HG02678 (cell line): Measurements from ENCODE around the gene KIAA0232.
"Not testable (repeated sequence)": the region's sequence is repeated elsewhere in the genome, so short reads cannot be mapped to it uniquely, and the experiment has no call there.

ENCODE experiments used
- ATAC-seq: cut with Tn5 transposase; IDR thresholded peaks from one replicate; pipeline ENCODE4 v1.9.1; 2021; ENCODE audit warnings: mild to moderate bottlenecking, moderate library complexity; ENCODE audit not compliant: unreplicated experiment

KIAA0232 gene

DNA sequence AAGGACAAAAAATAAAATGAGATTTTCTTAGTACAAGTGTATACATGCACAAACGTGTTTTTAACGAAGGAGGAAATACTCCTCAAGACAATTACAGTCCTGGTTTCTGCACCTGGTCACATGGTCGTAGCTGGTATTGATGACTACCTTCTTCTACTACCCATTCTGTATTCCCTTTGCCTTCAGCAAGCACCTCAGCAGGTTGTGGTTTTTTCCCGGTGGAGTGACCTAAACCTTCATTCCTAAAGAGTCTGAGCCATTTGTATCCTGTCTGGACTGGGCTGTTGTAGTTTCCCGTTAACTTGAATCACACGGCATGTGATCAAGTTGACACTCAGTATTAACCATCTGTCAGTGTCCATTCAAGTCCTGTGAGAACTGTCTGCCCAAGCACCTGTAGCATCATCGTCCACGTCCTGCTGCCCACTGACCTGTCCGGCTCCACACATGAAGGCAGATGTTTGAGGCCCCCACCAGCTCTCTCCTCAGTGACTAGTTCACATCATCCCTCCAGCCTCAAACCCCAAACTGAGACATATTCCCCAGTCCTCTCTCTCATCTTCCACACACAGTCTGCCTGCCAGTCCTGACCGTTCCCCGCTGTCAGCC is 96.0 kb downstream of the KIAA0232 start:
- no peak for ATAC-seq

DNA sequence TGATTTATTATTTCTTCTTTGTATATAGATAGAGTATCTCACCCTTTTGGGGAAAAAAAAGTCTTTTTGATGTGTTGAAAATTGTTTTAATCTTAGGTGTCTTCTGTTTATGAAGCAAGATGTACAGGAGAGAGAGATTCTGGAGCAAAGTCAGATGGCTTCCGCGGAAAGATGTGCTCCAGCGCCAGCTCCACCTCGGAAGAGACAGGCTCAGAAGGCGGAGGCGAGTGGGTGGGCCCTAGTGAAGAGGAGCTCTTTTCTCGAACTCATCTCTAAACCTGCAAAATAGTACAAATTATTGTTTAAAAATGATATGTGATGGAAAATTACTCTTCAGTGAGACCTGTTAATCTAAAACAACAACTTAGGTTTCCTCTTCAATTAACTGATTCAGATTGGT is 98.2 kb downstream of the KIAA0232 start:
- ATAC-seq: no peak

DNA sequence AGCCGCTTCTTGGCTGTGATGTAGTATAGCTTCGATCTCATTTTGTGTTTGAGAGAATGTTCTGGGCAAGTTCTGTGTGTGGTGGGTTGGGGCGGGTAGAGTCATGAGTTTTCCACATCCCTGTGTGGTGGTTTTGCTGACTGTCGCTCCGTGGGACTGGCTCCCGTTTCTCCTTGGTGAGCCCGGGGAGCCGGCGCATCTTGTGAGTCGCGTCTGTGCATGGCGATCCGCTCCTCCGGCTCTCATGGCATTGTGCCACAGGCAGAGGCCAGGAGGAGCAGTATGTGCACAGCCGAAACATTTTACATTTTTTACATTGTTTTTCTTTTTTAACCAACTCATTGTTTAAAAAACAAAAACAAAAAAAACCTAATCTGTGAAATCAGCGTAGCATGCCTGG is 99.4 kb downstream of the KIAA0232 start:
- ATAC-seq: no peak

DNA sequence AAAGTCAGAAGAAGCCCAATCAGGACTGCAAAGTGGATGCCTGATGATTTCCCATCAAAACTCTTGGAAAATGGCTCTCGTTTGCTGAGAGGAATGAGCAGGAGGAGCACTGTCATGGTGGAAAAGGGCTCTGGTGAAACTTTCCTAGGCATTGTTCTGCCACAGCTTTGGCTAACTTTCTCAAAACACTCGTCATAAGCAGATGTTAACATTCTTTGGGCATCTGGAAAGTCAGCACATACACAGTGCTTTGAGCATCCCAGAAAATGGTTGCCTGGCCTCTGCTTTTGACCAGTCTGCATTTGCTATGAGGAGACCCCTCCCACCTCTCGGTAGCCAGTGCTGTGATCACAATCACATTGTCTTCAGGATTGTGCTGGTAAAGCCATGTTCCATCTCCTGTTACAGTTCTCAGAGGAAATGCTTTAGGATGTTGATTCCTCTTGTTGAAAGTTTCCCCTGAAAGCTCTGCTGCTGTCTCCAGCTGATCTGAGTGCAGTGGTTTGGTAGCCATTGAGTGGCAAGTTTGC is 101.9 kb downstream of the KIAA0232 start:
- ATAC-seq: no peak

DNA sequence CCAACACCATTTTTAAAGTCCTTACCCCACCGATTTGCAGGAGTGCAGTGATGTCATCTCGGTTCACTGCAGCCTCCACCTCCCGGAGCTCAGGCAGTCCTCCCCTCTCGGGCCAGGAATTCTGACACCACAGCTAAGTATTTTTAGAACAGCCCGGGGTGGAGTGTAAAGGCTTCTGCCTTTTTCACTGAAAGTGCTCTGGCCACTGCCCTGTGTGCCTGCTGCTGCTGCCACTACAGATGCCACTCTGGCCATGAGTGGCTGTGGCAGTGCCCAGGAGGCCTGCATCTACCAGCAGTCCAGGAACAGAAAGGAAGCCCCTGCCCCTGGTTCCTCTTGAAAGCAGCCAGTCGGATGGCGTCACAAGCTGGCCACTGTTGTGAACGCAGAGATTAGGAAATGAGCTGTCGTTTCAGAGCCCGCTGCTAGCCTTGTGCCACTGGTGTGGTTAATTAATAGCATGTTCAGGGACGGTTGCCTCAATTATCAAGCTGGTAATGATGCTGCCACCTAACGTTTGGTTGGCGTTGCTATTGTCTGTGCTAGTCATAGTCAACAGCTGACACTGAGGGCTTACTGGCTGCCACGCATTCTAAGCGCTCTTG is 103.5 kb downstream of the KIAA0232 start:
- no peak for ATAC-seq

DNA sequence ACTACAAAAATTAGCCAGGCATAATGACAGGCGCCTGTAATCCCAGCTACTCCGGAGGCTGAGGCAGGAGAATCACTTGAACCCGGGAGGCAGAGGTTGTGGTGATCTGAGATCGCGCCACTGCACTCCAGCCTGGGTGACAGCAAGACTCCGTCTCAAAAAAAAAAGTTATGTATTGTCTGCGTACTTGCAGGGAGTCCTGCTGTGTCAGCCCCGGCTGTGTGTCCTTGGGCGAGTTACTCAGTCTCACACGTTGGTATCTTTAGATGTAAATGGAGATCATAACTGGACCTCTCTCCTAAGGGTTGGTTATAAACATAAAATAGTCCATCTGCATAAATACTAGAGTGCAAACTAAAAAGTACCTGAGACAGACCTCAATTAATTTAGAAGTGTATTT is 104.4 kb downstream of the KIAA0232 start:
- no peak for ATAC-seq

DNA sequence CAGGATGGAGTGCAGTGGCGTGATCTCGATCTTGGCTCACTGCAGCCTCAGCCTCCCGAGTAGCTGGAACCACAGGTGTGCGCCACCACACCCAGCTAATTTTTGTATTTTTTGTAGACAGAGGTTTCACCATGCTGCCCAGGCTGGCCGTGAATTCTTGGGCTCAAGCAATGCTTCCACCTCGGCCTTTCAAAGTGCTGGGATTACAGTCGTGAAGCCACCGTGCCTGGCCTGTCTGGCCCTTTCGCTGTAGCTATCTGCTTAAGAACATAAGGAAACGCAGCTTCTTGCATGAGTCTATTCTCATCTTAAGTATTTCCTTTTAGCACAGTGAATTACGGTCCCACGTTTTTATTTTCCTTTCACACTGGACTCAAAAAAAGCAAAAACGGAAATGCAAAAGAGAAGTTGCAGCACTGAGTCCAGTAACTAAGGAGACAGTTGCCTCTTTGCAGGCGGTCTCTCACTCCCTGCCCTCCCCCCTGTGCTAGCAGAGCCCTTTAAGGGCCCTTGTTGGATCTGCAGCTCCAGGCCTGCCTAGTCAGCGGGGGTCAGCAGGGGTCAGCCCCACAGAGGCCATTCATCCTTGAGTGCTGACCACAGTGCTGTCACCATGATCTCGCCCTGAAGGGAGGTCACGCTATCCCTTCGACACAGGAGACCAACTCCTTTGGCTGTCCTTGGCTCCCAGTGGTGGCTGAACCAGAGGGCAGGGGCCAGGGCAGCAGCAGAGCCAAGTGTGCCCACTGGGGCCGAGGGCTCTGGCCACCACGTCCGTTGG is 105.3 kb downstream of the KIAA0232 start:
- ATAC-seq: no peak

DNA sequence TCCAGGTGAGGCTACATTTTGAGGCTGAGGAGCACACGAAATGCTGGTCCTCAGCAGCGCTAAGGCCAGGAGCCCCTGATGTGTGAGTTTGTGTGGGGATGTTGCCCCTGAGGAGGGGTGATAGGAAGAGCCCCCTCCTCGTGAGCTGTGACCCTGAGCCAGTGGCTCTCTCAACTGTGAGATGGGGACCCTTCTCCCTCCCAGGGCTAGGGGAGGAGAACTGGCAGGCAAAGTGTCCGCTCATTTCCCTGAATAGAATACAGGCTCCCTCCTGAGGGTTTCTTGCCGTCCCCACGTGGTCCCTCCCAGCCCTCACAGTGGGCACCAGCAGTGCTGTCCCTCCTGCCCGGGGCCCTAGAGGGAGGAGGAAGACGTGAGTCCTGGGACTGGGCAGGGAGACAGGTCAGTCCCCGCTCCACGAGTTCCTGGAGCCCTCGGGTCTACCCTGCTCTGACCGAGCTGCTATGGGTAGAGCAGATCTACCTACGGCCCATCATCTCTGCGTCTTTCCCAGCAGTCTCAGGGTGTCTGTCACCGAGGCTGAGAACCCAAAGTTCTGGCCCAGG is 106.1 kb downstream of the KIAA0232 start:
- no peak for ATAC-seq

DNA sequence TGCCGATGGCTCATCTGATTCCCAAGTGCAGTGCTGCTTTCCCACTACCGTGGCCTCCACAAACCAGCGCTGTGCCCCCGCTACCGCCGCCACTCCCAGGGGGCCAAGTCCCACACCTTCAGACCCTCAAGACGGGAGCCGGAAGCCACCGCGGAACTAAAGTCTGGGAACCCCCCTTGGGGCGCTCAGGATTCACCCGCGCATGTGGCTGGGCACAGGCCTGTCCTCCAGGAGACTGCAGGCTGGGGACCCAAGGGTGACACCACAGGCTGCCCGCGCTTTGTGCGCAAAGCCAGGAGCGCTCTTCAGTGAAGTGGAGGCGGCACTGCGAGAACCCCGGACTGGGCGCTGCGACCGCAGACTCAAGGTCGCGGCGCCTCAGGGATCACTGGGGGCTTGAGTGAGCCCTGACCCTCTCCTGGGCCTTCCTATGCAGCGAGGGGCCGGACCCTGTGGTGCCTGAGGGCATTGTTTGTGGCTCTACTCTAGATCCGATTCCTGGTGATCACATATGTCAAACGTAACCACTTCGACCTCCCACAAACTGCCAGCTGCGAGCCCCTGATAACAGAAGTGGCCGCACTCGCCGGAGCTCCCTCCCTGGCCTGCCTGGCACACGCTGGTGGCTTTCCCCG is 106.7 kb downstream of the KIAA0232 start:
- no peak for ATAC-seq

DNA sequence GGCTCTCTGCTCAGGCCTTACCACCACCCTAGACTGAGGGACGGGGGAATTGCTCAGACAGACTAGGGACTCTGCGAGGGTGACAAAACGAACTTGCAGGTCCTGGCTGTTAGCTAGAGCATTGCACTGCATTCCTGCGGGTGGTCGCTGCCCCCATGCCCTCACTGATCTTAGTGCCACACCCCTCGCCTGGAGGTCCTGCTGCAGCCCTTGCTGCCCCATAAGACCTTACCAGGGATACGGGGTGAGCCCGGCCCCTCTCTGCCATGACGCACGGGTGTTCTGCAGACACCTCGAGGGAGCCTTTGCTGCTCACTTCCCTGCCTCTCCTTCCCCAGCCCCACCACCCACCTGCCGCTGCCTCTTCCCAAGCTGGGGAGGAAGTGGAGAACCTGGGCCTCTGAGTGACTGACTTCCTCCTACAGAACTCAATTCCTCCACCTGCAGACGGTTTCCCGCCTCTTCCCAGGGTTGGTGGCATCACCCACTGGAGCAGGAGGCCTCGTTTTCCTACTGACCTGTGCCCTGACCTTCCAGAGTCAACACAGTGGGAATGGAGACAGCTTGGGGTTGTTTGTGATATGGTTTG is 107.3 kb downstream of the KIAA0232 start:
- no peak for ATAC-seq

DNA sequence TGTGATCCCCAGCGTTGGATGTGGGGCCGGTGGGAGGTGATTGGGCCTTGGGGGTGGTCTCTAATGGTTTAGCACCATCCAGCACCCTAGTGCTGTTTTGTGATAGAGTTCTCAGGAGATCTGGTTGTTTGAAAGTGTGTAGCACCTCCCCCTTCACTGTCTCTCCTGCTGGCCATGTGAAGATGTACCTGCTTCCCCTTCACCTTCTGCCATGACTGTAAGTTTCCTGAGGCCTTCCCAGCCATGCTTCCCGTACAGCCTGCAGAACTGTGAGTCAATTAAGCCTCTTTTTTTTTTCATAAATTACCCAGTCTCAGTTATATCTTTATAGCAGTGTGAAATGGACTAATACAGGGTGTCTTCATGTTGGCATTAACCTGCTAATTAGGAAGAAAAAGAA is 107.8 kb downstream of the KIAA0232 start:
- ATAC-seq: no peak

DNA sequence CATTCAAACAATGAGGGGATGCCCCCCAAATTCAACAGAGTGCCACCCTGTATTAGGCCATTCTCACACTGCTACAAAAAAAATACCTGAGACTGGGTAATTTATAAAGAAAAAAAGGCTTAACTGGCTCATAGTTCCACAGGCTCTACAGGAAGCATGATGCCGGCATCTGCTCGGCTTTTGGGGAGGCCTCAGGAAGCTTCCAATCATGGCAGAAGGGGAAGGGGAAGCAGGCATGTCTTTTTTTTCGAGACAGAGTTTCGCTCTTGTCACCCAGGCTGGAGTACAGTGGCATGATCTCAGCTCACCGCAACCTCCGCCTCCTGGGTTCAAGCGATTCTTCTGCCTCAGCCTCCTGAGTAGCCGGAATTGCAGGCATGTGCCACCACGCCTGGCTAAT is 108.4 kb downstream of the KIAA0232 start:
- ATAC-seq: not testable (repeated sequence)

DNA sequence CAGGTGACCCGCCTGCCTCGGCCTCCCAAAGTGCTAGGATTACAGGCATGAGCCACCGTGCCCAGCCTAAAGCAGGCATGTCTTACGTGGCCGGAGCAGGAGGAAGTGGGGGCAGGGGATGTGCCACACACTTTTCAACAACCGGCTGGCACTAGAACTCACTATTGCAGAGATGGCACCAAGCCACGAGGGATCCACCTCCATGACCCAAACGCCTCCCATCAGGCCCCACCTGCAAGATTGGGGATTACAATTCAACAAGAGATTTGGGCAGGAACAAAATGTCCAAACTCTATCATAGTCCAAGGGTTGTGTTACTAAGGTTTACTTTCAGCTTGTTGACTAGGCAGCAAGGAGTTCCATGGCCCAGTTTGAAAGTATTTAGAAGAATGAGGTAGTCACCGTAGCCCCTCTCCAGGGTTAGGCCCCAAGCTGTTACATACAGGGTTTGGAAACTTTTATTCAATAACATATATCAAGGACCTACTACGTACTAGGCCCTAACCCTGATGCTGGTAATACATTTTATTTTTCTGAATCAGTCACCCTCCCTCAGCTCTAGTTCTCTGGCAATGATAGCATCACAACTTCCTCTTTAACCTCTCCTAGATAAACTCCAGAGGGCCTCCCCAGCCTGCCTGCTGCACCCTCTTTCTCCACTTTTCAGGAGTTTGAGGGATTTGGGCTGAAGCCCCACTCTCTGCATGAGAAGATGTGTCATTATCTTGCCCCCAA is 109.1 kb downstream of the KIAA0232 start:
- peak; percentile 22 for ATAC-seq

DNA sequence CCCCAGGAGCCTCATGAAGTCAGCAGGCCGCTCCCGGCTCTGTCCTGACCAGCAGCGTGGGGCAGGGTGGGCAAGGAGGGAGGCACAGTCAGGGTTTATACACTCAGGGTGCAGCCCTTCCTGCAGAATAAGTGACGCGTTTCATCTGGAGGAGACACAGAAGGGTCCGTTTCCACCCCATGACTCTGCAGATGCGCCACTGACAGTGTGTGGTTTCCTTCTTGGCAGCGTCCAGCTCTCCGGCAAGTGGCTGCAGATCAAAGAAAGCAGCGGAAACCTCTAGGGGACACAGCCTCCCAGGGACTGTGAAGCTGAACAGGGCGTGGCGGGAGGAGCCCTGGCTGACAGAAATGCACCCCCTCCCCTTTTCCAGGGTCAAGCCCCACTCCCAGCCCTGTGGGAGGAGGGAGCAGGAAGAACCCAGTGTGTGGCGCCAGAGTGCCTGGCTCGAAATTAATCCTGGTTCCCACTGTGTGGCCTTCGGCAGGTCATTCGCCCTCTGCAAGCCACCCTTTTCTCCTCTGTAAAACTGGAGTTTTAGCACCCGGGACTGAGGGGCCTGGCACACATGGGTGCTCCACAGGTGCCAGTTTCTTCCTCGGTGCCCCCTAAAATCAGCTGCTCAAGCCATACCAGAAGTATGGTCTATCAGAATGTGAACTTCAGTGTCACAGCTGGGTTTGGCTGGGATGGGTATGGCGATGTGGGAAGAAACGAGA is 109.8 kb downstream of the KIAA0232 start:
- peak; percentile 73 for ATAC-seq

DNA sequence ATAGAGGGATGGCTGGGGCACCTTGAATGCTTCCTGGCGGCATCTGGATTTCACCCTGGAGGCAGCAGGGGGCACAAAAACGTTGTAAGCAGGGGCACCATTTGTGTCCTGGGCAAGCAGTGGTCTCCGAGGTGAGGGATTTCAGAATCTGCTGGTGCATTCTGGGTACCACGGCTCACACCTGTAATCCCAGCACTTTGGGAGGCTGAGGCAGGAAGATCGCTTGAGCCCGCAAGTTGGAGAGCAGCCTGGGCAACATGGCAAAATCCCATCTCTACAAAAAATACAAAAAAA is 110.3 kb downstream of the KIAA0232 start:
- no peak for ATAC-seq

DNA sequence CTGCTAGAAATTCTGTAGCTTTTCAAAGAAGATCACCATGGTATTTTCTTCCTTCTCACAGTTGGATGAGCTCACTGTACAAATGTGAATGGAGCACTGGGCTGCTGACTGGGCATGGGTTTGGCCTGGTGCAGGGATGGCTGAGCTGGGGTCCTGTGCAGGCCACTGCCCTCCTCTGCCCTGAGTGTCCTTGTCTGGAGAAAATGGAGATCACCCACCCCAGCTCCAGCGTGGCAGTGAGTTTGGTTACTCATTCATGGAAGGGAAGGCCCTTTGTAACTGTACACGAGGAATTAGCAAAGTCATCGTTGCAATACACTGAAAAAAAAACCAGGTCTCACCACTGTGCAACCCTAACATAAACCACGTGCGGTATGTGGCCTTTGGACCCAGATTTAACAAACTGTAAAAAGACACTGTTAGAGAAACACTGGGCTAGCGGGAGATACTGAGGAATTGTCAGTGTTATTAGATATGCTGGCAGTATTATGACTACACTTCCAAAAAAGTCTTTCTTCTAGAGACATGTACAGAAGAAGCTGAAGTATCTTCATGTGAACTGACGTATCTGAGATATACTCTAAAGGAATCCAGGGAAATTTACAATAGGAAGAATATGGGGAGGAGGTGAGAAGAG is 111.0 kb downstream of the KIAA0232 start:
- ATAC-seq: no peak

DNA sequence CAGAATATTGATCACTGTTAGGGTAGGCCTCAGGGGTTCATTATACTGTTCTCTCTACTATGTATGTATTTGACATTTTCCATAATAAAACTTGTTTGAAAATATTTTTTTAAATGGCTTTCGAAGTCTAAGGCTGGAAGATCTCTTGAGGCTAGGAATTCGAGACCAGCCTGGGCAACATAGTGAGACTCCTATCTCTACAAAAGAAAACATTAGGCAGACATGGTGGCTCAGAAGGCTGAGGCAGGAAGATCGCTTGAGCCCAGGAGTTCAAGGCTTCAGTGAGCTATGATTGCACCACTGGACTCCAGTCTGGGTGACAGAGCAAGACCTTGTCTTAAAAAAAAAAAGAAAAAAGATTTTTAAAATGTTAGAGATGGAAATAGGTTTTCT is 111.6 kb downstream of the KIAA0232 start:
- no peak for ATAC-seq

DNA sequence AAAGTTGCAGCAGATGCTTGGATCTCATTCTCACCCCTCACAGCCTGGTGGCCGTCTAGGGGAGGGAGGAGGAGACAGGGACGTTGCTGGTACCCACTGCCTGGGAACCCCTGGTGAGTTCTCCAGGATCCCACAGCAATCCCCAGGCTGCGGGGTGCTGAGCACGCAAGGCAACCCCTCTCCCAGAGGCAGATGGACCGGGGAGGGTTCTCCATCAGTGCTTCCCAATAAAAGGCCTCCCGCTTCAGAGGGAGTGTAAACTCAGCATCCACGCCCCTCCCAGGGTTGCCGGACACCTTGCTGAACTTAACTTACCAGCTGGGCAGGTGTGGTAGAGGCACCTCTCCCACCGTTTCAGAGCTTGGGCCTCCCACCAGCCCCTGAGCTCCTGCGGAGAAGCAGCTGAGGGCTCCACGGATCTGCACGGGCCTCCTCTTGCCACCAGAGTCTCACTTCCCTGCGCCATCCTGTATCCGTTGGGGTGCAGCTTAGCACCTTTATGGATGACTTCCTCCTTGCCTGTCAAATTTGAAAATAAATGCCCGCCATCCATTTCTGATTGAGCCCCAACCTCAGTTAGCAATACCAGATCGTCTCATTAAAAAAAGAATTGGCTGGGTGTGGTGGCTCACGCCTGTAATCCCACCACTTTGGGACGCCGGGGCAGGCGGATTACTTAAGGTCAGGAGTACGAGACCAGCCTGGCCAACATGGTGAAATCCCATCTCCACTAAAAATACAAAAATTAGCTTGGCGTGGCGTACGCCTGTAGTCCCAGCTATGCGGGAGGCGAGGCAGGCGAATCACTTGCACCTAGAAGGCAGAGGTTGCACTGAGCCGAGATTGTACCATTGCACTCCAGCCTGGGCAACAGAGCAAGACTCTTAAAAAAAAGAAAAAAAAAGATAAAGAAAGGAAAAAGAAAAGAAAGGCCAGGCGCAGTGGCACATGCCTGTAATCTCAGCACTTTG is 112.3 kb downstream of the KIAA0232 start:
- no peak for ATAC-seq
